Stimulated activated CD4-positive, alpha-beta T cell treated with anti-CD3 and anti-CD28 coated beads, TNF-alpha, amount 100 ng/mL, for 1 hour (primary cell): Measurements from ENCODE around the gene SYT6.

ENCODE experiments used
- DNase-seq, 3 donors: peaks; one replicate each; pipeline ENCODE4 v3.0.0-alpha.2; 2020; ENCODE audit warnings: low read depth in 3 of 3, low spot score in 1 of 3

Gene SYT6

DNA sequence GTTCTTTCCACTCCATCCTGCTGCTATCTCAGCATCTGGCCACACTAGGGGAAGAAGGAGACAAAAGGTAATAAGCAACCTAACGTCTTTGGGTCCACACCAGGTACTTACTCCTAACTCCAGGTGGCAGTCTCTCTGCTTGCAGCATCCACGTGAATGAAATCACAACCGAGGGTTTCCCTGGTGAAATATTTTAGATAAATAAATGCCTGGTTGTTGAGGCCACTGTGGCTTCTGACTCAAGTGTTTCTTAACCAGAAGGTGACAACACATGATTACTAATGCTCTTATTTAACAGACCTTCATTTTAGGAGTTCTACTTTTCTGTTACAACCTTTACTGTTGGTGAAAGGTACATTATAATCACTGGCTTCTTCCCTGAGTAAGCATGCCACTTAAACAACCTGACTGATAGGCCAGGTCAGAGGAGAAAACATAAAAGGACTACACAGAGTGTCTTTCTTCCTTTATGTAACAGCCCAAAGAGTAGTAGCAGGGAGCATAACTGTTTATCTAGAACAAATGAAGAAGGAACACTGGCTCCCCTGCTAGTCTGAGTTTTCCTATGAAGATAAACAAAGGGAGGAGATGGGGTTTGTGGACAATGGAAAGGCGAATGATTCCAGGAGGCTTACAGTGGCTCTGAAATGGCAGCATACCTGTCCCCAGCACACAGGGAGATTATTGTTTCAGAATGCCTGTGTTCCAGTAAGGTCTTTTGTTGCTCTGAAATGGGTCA, 59.9 kb downstream of the SYT6 start:
- no peak for DNase-seq

DNA sequence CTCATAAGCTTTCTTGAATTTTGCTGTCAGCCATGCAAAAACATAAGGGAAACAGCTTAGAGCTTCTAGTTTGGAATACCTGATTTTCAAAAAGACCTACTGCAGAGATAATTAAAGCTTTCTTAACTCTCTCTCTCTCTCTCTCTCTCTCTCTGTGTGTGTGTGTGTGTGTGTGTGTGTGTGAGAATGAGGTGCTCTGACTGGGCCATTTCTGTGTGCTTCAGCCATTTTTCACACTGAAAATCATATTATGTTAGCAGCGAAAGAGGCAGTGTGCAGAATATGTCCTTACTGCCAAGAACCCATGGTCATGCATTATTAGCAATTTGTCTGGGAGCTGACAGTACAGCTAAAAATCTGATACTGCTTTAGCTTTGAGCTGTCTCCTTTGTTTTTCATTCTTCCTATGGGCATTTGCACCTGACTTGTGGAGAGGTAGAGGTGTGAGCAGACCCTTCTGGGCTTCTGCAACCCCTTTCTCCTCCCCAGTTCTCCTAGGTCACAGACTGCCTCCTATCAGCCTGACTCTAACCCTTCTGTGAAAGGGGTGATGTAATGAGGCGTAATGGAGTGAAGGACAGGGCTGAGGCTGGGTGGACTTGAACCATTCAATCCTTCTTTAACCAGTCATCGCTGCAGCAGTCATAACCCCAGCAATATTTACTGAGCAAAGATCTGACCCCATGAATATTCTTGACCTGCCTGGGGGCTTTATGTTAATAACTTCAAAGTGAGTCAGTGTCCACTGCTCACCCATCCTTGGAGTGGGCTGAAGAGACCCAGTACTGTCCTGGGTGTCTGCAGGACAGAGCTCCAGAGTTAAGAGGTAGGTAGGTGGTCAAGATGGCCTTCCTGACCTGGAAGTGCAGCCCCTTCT, 61.2 kb downstream of the SYT6 start:
- DNase-seq, result no peak

DNA sequence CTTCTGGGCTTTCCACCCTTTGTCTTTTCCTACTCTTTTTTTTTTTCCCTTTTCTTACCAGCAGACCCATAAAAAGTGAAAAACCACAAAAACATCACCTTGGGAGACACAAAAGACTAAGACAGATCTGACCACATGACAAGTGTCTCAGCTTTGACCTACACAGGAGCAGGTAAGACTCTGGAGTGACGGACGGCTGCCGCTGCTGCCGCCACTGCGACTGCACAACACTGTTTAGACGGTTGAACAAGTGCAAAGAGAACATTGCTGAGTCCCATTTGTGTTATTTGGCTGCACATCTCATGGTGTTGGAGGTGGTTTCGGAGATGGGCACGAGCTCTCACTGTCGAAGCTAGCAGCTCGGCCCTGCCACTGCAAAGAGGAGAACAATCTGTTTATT, 62.0 kb downstream of the SYT6 start:
- no peak for DNase-seq

DNA sequence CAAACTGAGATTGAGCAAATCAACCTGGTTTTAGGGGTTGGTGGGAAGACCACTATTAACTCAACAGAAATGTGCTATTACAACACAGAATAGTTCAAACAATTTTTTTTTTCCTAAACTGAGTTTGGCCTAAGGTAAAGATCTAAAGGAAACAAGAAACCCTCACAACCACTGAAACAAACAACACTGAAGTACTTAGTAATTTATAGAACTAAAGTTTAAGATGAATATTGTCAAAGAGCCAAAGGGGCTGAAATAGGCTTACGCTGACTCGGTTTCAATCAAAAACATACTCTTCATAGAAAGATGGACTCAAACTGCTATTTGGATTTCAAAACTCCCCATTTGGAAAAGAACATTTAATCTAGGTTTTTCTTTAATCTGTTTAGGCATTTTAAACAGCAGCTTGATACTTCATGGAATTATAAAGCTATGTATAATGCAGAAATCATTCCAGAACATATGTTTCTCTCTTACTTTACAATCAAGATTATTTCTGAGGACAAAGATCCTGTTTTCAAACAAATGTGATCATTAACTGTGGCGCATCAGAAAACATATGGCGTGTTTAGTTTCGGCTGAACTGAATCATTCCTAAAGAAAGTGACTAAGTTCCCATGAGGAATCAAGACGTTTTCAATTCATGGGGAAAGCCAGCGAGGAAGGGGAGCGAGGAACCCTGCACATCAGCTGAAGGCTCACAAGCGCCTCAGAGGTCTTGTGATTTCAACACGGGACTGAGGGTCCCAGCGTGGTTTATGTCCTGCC, 62.7 kb downstream of the SYT6 start:
- no peak for DNase-seq

DNA sequence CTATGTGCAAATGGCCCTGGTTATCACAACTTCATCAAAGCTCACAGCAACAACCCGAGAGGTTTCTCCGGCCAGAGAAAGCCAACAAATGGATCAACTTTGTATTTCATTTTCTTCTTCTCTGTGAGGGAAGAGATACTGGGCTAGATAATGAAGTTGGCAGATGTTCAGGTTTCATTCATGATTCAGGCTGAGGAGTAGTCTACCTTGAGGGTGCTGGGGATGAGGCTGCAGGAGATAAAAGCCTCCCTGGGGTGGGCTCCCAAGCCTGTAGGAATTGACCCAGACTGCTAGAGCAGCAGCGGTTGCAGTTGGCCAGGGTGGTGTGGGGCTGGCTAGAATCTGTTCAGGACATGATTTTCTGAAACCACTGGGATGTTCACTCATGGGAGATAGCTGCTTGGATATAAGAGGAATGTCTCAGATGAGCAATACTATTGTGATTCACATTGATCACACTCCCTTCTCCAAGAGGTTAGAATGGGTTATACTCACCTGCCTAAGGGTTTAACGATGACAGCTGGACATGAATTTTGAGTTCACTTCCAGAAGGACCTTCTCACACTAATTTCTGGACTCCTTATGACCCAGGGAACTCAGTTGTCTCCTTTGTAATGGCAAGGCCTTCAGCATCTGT, 64.0 kb downstream of the SYT6 start:
- DNase-seq, result no peak

DNA sequence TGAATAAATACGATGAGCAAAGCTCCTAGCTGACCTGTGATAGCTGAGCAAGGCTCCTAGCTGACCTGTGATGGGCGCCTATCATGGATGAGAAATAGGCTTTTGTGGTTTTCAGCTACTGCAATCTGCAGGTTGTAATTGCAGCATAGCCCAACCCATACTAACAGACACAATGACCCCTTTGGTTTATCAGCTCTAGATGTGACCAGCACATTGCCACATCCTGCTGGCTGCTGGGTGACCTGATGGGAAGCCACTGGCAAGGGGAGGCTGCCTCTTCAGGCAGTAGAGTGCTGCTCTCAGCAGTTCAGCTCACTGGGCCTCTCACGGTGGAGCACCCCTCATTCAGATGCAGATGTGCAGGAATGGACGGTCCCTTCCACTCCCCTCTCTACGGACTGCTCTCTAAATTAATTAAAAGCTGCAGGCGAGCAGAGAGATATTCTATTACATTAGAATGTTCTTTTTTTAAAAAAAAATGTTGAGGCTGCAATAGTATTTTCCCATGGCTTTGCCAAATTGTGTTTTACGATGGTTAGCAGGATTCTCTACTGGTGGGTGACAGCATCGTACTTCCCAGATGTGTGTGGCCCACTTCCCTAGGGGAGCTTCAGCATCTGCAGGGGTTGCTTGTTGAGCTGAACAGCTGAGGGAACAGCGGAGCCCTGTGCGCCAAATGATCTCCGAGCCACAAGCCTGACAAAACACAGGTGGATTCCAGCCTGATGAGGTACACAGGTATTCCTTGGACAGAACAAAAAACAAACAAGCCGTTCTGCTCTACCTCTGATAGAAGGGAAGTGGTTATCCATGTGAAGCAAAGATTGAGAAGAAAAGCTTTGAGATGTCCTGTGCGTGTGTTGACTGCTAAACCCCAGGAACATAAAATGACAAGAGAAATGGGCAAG, 65.0 kb downstream of the SYT6 start:
- DNase-seq, result no peak

DNA sequence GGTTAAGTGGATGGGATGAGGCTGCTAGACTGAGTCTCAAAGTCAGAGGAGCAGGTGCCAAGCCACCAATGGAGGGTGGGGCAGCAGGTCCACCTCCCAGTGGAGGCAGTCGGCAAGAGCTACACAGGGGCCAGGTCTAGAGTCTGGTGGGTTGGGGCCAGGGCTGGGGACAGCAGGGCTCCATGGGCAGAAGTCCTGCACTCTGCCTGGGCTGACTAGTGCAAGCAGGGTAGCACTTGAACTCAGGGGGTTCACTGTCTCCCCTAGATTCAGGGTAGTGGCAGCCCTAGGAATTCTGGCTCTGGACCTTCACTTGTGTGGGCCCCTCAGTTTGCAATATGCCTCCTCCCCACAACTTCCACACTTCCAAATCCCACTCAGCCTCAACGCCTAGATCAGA, 66.2 kb downstream of the SYT6 start:
- DNase-seq, result no peak

DNA sequence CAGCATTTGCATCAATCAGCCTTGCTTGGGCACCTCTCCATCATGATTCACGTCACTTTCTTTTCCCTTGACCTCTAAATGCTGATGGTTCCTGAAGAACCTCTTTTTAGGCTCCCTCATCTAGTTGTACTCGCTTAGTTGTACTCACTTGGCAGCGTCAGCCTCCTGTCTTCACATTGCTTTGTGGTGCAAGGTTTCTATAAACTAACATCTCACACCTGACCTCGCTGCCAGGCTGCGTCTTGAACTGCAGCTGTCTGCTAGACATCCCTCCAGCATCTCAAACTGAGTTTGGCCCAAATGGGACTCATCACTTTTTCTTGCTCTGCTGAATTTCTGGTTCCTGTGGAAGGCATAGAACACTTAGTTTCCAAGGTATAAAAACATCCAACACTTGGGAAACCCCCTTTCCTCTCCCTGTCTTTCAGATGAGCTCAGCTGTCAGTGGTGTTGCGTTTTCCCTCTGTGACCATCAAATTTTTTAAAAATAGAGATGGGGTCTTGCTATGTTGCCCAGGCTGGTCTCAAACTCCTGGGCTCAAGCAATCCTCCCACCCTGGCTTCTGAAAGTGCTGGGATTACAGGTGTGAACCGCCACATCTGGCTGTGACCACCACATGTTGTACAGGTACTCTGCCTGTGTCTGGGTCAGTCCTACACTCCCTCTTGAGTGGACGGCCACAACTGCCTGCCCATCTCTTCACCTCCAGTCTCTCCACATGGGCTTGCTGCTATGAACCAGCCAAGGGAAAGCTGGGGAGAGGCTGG, 66.9 kb downstream of the SYT6 start:
- no peak for DNase-seq

DNA sequence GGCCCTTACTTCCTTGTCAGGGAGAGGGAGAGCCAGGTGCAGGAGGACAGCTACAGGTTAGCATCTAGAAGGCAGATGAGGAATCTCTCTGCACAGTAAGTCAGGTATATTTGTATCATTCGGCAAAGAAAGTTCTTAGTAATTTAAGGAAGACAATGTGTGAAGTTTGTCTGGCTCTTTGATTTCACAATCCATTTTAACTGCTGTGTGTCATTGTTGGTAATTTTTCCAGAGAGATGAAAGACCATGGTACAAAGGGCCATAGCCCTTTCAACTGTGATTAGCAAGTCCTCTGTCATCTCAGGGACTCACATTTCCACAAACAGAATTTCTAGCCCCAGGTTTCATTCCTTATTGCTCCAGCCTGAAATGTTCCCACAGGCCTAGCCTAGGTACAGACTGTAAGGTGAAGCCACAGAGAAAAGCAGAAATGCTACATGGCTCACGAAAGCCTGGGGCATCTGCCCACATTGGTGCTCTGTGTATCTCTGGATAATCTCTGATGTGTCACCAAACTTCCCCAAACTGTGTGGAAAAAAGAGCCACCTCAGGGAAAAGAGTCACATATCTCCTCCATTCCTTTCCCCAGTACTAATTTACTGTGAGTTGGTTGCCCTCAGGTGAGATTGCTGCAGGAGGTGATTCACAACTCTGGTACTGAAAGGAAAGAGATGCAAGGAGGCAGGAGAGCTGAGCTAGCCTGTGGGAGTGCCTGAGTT, 70.6 kb downstream of the SYT6 start:
- DNase-seq, result no peak

DNA sequence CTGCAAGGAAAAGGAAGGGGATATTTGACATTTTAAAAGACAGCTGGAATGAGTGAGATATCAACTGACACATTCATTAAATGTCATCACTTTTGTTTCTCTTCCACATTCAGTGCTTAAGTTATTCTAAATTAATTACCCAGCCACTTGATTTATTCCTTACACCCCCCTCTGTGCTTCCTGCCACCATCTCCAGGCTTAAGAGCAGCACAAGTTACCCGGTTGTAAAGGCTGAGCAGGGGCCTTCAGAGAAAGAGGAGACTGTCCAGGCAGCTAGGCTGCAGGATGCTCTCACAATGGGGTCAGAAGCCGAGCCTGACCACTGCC, 71.4 kb downstream of the SYT6 start:
- DNase-seq, result no peak

DNA sequence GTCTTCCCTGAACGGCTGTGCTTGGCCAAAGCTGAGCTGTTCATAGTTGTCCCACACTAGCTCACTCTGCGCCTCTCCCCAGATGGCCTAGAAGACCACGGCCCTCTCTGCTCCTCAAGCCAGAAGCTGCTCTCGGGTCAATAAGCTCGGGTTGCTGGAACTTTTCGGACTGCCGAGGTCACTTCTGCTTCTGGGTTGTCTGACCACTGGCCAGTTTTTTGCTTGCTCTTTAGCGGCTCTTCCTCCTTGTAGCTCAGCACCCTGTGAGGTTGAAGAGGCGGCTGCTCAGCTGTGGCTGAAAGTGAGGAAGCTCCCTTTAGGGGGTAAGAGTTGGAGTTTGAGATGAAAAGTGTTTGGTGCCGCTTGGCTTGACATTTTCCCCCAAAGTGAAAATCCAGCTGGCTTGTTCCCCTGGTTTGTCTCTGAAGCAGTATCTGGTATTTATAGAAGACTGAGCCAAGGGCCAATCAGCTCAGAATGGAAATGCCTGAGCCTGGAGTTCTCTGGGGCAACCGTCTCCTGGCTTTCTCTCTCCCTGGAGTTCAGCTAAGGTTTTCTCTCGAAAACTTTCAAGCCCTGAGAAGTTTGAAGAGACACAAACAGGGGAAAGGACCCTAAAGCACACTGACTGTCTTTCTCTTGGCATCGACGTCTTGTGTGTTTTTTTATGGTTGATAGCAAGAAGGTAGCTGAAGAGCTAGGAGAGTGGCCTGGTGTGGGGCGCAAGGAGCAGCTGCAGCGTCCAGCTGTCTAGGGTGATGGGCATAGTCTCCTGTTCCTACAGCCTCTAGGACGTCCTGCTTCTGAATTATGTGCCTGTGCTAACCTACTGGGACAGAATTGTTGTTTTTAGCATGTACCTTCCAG, 72.0 kb downstream of the SYT6 start:
- DNase-seq, result no peak

DNA sequence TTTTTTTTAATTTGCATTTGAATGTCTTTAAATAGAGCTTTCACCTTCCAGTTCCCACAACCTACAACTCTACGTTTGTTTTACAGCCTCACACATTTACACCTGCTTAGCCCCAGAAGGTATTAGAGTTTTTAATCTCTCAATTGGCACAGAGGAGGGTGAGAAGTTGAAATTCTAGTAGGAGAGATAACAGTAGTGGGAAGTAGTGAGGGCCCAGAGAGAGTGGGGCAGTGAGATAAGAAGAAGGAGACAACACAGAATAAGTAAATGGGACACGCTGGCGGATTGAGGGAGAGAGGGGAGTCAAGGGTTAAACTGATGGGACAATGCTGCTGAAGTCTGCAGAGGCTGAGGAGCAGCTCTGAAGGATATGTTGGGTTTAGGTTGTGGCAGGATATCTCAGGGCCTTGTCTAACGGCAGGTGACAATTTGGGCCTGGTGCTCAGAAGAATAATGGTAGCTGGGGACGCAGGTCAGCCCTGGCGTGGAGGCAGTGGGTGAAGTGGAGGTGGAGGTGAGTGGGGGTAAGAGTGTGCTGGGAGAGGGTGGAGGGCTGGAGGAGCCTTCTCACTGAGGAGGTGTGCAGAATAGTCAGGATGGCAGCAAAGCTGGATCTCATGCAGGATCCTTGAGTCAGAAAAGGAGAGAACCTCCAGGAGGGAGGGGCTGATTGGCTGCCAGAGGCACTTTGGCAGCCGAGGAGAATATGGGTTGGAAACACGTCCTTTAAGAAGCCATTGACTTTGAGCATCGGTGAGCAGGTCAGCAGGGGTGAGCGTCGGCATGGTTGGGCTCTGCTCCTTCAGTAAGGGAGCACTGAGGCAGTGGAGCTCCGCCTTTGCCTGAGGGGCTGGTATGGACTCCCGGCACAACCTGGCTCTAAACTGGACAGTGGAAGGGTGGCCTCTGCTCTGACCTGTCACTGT, 72.9 kb downstream of the SYT6 start:
- no peak for DNase-seq

DNA sequence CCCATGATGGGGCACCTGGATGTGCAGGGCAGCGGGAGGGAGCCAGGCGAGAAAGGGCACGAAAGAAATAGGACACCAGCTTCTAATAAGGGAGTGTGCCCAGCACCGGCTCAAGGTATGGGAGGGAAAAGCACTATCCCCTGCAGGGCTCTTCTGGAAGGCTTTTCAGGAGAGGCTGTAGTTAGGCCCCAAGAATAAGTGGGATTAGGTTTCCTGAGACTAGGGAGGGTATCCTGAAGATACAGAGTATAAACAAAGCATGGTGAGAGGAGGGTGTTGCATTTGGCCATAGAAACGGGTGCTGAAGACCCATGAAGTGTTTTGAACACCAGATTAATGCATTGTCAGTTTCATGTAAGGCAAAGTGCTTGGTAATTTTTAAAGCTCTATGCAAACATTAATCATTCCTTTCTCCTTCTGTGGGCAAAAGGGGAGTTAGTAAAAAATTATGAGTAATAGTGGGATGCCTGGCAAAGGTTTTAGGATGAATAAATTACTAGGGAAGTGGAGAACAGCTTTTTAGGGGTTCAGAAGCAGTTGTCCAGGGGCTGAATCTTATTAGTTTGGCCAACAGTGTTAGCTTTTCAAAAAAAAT, 74.0 kb downstream of the SYT6 start:
- DNase-seq, result no peak

DNA sequence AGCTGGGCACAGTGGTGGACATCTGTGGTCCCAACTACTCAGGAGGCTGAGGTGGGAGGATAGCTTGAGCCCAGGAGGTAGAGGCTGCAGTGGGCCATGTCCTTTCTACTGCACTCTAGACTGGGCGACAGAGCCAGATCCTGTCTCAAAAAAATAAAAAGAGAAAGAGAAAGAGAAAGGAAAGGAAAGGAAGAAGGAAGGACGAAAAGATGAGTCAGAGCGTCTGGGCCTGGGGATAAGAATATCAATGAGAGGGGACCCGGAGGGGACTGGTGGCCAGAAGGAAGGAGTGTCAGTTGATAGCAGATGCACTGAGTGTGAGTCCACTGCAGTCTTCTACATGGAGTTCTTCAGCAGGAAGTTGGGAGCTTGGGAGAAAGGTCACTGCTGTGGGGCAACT, 75.6 kb downstream of the SYT6 start:
- DNase-seq, result no peak

DNA sequence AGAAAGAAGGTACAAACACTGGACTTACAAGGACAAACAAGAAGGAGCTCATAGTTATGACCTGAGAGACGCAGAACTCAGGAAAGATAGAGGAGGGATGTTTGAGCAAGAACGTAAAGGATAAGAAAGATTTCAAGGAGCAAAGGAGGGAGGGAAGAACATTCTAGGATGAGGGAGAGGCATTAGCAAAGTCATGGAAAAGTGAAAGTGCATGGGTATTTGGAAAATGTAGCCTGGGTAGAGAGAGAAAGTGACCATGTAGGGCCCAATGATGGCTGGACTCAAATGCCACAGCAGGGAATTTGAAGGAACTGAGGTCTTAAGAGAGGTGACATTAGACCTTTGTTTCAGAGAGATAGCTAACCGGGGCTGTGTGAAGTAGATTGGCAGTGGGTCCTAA, 76.5 kb downstream of the SYT6 start:
- DNase-seq, result no peak

DNA sequence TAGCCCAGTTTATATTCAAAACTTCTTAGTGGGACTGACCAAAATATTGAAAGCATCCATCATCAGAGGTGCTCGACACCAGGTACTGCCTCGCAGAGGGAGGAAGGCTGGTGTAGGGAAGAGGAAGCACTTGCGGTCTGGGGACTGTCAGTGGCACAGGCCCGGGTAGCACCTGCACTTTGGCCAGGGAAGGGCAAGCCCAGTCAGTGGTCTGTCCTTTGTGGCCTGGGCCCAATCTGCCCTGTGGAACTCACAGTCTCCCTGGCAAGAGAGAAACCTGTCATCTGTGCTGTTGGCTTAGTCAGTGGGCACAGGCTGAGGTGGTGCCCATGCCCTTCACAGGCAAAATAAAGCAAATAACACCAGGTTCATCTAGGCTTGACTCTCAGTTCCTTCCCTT, 77.4 kb downstream of the SYT6 start:
- DNase-seq, result no peak
